GM04503 (cell line): ENCODE results near the gene TLE3.

Experiments used
- DNase-seq: peaks from one replicate; pipeline ENCODE4 v3.0.0-alpha.2; 2012; ENCODE audit warnings: low read depth

TLE3 gene

DNA sequence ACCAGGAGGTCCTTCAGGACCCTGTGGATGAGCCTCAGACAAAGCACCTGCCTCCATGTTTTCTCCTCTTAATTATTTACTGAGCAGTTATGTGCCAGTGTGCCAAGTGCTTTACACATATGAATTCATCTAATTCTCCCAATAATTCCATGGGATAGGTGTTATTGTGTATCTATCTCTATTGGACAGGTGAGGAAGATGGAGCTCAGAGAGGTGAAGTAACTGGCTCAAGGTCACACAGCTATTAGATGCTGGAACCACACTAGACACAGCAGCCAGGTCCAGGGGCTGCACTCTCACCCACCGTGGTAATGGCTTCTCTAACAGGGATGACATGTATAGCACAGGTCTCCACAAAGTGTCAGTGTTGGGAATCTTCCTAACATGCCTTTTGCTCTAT is 70.2 kb downstream of the TLE3 start:
- no peak for DNase-seq

DNA sequence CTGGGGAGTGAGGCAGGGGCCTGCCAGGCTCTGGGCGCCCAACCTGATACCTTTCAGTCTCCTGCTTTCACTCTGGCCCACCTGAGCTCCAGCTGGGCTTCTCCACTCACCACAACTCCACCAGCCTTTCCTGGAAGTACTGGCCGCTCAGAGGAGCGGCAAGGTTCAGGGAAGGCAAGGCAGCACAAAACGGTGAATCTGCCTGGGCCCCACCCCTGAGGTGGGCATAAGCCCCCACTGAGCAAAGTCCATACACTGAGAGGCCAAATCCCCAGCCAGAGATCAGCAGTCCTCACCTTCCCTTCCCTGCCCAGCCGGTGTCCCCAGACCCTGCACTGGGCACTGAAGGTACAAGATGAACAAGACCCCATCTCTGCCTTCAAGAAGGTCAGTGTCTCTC is 70.7 kb downstream of the TLE3 start:
- no peak for DNase-seq

DNA sequence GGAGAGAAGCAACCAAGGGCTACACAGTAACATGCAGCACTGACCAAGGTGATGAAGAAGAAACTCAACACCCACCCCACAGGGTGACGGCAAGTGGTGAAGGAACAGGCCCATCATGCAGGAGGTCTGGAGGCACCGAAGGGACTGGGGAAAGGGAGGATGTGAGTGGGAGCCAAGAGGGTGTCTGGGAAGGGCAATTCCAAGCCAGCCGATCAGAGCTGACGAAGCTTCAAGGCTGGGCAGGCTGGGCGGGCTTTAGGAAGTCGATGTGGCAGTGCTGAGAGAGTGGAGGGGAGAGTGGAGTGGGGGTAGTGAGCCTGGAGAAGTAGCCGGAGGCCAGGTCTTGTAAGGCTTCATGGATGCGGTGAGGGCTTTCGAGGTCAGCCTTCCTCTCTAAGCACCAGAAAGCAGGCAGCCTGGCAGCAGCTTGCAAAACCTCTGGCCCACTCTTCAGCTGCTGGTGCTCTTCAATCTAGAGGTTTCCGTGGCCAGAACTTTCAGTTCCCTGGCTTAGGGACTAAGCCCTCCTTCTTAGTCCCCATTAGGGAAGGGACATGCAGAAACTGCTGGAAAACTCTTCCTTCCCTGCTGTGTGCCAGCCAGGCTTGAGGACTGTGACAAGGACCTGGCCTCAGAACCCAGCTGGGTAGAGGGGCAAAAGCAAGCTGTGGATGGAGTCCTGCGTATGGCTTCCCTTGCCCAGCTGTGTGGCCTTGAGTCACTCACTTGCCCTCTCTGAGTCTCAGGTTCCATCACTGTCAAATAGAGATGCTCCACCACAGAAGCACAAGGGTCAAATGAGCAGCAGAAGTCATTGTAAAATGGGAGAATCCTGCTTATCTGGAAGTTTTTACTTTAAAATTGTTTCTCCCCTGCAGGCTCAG is 72.1 kb downstream of the TLE3 start:
- no peak for DNase-seq

DNA sequence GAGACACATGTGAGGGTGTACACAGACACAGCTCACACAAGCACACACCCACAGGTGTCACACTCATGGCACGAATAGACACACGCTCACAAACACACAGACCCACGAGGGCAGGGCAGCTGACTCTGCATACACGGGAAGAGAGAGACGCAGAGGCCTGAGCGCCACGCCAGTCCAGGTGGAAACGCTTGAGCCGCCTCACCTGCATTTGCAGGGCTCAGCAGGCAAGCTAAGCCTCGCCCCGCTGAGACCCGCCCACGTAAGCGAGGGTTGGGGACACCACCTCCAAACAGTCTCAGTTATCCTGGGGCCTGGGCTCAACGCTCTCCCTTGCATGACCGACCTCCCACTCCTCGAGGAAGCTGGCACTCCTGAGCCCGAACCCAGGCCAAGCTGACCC is 73.2 kb downstream of the TLE3 start:
- DNase-seq: no peak

GRCh38 chr15:70023769-70024491 is 73.8 kb downstream of the TLE3 start:
- peak; percentile 57 for DNase-seq

DNA sequence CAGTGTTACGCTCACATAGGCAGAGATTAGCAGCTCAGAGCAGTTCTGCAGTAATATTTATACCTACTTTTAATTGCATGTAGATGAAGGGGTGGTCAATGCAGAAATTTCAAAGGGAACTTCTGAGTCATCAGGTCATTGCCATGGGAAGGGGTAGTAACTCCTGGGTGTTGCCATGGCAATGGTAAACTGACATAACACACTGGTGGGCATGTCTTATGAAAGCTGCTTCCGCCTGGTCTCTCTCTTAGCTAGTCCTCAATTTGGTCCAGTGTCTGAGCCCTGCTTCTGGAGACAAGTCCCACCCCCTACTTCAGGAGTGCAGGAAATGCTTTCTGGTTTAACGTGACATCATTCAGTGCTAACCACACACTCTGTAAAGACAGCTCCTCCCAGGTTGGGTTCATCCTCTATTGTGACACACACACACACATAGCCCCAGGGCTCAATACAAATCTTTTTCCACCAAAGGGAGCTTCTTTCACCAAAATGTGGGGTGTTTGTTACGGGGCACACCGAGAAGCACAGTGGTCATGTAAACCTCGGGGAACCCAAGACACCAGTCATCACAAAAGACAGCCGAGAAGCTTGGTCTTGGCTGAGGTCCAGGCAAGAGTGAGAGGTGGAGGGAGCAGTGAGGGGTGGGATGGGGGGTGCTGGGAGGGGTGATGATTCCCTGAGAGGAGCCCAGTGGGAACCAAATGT is 74.5 kb downstream of the TLE3 start:
- DNase-seq: peak; percentile 67

DNA sequence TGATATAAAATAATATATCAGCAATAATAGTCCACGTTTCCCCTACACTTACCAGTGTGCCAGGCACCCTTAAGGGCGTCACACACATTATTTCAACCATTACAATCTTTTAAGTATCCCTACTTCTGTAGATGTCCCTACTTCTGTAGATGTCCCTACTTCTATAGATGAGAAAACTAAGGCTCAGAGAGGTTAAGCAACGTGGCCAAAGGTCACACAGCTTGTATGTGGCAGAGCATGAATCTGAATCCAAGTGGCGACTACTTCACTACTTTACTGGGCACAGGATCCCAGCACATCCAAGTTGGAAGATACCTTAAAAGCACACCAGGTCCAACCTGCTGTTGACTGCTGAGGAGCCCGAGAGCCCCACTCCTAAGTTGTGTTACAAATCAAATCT is 77.5 kb downstream of the TLE3 start:
- DNase-seq: no peak

DNA sequence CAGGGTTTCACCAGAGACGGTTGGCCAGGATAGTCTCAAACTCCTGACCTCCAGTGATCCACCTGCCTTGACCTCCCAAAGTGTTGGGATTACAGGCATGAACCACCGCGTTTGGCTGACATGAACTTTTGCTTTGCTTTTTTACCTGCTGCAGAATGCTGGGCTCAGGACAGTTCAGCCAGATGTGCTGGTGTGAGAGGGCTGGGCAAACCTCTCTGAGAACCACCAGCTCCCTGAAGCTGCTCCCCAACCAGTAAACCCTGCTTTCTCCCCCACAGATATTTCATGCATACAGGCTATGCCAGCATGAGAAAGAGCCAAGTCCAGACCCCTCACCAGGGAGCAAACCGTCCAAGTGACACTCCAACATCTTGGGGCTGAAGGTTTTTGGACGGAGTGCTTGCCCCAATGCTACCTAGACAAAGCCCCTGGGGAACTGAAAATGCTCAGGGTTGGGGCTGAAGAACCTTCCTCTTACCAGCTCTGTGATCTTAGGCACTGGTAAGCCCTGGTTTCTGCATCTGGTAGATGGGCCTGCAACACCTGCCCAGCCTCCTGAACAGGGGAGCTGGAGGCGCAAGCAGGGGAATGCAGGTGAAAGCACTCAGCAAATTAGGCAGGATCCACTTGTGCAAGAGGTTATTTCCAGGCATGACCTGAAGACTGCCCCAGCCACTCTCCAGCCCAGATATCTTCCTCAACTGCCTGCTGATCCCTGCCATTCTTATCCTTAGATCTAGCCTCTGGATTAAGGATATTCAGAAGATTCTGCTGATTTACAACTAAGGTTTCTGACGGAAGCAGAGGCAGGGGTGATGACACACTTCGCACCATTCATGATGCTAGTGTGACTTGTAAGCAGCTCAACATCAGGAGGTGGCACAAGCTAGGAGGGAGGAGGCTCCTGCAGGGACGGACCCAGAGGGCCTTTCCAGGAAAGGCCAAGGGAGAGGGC is 78.8 kb downstream of the TLE3 start:
- no peak for DNase-seq

GRCh38 chr15:70017801-70018200 is 79.9 kb downstream of the TLE3 start:
- DNase-seq: no peak

DNA sequence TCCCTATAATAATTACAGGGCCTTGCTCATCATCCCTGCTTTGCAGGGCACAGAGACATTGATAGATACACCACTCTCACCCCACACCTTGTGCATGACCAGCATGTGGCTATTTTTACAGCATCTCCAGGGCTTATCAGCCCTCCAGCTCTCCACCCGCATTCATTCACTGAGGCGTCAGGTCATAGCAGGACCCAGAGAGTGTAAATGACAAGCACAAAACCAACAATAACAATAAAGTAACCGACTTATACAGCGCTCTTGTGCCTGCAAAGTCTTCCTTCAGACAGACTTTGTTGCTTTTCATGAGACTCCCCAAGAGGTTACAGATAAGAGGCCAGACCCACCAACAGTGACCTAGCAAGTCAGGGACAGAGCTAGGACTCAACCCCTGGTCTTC is 80.7 kb downstream of the TLE3 start:
- no peak for DNase-seq

DNA sequence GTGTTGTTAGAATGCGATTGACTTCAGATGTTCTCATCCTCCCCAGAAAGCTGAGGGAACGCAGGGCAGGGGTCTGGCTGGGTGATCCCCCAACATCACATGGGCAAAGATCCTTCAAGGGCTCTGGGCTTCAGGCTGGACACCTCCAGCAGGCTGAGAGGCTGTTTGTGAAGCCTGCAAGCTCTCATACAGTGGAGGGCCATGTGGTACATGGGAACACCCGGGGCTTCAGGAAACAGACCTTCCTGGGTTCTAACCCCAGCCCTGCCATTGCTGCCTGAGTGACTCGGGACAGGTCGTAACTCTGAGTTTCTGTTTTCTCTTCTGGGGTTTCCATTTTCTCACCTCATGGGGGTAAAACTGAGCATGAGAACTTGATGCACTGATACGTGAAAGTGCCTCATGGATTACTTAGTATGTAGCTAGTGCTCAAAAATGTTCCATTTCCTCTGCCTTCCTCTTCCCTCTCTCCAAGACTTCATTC is 81.2 kb downstream of the TLE3 start:
- no peak for DNase-seq

DNA sequence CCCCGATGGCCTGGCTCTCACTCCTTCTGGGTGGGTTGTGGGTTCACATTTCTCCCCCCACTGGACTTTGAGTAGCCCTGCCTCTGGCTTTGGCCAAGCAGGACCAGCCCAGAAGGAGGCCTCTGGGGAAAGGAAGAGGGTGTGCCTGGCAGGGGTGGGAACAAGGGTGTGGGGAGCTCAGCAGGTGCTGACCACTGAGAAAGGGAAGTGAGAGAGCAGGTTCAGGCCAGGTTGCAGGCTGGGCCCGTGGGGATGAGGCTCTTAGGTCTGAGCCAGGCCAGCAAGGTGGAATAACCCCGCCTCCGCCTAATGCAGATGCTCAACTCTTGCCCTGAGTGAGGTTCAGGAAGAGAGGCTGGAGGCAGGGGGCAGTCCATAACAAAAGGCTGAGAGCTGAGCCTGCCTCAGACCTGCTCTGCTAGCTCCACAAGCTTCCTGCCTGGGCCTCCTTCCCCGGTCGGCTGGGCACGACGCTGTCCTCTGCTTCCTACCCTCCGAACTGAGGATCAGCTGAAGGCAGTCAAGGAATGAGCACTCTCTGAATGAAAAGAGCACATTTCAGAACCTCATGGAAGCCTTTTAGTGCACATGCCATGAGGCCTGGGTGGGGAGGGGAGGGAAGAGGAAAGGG is 82.7 kb downstream of the TLE3 start:
- DNase-seq: no peak

GRCh38 chr15:70014331-70014730 is 83.4 kb downstream of the TLE3 start:
- DNase-seq: no peak

DNA sequence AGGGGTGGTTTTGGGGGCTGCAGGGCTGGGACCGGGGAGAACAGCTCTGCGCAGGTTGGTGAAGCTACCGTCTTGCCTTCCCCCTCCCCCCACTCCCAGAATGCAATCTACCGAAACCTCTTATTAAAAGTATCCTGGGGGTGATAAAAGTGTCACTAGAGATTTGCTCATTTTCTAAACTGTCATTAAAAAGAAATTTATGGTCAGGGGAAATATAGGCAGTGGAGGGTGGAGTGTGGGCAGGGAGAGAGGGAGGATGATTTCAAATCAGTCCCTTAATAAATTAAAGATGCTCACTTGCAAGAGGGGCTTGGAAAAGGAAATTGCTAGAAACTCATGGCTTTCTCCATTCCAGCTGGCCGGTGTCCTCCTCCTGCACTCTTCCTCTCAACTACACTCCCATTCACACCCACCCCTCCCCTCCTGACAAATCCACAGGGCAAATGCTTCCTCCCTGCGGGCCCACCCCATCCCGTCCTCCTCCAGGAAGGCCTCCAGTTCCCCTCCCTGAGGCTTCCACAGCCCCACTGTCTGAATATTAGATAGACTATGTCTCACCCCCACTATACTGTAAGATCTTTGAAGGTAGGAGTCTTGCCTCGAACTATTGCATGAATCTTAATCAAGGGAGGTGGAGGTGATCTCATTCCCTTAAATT is 83.9 kb downstream of the TLE3 start:
- no peak for DNase-seq

- DNase-seq: no peak
Observed at GRCh38 chr15:70012895-70013294, 84.8 kb downstream of the TLE3 start.

DNA sequence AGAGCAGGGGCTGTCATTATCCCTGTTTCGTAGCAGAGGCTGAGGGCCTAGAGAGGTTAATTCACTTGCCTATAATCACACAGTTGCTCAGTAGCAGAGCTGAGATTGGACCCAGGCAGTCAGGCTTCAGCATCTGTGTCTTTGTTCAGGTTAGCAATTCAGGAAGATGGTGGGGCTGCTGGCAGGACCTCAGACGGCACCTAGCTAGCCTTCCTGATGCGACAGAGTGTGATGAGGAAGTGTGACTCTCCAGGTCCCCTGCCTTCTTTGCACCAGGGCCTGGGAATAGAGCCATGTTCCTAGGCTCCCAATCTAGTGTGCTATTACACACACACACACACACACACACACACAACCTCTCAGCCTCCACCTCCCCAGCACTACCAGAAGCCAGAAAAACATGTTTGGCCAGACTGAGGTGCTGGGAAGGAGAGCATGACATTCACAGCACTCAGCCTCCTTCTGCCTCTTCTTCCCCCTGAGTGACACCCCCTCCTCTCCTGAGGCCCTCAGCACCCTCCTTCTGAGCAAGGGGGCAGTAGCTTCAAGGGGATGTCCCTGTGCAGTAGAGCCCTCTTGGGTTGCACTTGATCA is 88.9 kb downstream of the TLE3 start:
- DNase-seq: no peak

- DNase-seq: no peak
Observed at GRCh38 chr15:70006259-70007147, 91.2 kb downstream of the TLE3 start.

GRCh38 chr15:70004826-70005225 is 92.9 kb downstream of the TLE3 start:
- DNase-seq: no peak

GRCh38 chr15:70002897-70003296 is 94.8 kb downstream of the TLE3 start:
- no peak for DNase-seq
